NCI-H446 (cell line): ENCODE measurements around the gene CD4.

Source experiments
- DNase-seq, 2 experiments: peaks; one replicate each; lab custom pipeline; 2025; lab: John Stamatoyannopoulos, UW

Gene CD4

DNA sequence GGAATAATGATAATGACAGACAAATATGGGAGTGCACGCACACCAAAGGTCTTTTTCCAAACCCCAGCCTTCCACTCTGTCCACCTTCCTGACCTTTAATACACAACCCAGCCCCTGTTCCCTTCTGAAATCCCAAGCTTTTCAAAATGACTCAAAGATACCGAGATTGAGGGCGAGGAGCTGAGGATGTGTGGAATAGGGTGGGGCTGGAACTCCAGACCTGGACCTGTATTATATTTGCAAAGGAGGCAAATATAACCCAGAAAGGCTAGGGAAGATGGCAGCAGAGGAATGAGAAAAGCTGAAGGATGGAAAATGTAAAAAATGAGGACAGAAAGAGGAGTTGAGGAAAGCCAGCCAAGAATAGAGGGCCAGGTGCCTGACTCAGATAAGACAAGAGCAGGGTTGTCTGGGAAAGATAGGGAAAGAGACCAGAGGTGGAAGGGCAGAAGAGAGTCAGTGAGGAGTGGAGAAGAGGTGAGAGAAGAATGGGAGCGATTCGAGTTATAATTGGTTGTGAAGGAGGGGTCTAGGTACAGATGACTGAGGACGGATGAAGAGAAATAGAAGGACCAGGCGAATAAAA, 24.2 kb upstream of the CD4 start:
- DNase-seq, result no peak

DNA sequence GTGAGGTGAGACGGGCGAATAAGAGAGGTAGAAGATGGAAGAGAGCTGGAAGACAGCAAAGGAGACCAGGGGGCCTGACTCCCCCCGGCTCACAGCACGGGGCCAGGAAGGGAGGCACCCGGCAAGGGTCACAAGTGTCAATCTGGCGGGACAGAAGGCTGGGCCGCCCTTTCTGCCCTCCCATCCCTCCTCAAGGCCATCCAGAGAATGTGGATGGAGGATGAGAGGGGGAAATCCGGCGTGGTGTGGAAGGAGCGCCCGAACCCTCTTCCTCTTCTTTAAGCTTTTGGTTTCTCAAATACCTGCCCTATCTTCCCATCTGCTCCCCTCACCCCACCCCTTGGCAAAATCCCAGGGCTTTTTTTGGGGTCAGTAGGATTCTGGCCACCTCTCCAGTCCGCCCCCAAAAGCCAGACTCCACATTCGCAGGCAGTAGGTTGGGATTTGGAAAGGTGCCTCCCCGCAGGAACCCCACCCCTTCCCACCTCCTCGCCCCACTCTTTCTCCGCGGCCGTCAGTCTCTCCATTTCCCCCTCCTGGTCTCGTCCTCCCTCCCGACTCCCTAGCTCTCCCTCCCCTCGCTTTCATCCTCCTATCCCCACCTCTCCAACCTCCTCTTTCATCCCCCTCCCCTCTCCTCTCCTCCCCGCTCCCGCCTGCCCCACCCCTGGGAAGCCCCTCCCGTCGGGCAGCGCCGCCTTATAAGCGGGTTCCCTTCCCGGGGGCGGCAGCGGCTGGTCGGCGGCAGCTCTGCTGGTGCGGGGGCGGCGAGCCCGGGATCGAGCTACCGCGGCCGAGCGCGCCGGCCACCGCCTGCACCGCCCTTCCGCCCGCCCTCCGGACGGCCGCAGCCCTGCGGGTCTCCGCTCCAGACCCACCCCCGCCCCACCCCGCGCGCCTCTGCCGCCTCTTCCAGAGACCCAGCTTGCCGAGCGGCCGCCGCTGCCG, 23.4 kb upstream of the CD4 start, which contains the start of gene PTMS:
TSS of gene PTMS (plus strand) at position 730 of the 948 bp plus-strand sequence. CDS start 343 bp downstream, outside the sequence.
- peak; percentile 95 to 96 for DNase-seq

DNA sequence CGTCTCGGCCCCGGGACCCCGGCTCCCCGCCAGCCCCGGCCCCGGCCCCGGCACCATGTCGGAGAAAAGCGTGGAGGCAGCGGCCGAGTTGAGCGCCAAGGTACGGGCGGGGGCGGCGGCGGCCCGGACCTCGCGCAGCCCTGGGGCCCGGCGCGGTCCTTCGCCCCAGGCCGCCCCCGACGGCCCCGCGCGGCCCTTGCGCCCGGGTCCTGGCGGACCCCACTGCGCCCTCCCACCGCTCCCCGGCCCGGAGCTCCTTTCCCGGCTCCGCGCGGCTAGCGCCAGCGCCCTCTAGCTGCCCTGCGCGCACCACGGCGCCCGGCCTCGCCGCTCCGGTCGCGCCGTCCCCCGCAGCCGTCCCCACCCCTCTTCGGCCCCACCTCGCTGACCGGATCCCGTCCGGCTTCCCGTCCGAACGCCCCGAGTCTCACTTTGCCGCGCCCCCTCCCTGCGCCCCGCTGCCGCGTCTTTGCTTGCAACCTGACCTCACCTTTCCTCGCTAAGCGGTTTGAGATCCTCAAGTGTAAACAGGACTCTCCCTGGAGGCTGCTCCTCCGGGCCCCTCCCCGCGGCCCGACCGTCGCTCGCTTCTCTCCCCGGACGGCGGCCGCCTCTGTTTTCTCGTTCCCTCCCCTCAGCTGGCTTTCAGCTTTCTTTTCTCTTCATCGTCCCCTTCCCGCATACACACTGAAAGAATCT, 22.5 kb upstream of the CD4 start:
- peak in 1 of 2 experiments; percentile 64 for DNase-seq

DNA sequence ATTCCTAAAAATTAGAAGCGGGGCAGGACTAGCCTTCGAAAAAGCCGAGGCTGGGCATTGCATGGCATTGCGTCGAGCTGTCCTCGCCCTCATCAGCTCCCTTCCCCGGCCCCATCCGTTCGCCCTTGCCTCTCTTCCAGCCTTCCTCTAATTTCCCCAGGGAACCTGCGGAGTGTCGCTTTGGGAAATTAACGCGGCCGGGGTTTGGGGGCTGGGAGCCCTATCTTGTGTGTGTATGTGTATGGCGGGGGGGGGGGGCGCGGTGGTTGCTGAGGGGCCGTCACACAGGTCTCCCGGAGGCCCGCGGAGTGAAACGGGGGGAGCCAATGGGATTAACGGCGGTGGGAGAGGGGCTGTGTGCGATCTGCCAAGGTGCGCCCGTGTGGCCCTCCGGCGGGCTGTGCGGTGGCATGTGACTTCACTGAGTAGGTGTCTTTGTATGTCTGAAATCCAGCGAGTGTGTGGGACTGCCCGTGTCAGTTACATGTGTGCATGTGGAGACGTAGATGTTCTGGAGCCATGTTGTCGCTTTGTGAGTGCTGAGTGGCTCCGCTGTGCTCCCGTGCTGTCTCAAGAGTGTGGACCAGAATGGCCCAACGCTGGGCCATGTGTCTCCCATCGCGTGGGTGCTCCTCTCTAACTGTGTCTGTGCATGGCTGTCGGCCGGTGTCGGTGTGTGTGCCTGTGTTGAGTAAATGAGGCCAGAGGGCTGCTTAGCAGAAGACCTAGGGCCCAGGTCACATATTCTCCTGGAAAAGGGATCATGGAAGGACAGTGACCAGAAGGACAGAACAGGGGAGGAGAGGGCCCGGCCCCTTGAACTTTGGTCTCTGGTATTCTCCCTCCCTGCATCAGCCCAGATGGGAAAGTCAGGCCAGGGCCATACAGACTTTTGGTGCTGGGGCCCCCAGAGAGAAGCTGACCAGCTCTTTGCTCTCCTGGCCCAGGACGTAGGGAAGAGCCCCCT, 21.7 kb upstream of the CD4 start:
- no peak for DNase-seq

DNA sequence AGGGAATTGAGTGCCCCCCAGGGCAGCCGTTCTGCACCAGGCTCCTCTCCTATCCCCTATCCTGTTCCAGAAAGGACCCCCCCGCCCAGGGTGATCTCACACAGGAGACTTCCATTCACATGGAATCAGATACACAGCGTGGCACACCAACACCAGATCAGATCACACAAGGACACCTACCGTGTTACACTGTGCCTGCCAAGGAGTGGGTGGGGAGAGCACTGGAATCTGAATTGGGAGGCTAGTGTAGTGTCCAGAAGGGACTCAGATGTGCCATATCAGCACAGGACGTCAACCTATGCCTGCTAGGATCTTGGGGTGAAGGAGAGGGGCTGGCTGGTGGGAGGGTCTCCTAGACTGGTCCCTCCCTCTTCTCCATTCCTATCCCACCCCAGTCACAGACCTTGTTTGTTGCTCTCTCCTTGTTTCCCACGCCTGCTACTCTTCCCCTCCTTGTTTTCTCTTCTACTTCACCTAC, 20.9 kb upstream of the CD4 start:
- peak in 1 of 2 experiments; percentile 27 for DNase-seq

DNA sequence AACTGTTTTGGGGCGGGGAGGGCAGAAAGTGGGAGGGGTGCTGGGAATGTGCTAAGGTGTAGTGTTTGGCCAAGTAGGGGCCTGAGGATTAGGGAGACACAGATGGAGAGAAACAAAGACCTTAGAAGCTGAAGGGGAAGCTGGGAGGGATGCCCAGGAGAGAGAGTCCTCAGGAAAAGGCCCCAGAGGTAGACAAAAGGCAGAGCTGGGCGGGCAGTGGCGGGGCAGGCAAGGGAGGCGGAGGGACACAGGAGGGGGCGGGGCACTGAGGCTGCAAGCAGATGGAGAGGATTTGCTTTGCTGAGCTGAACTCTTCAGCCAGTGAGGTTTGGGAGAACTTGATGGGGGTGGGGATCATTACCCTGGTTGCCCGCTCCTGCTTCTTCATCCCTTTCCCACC, 20.3 kb upstream of the CD4 start:
- DNase-seq, result peak in 1 of 2 experiments; percentile 62

DNA sequence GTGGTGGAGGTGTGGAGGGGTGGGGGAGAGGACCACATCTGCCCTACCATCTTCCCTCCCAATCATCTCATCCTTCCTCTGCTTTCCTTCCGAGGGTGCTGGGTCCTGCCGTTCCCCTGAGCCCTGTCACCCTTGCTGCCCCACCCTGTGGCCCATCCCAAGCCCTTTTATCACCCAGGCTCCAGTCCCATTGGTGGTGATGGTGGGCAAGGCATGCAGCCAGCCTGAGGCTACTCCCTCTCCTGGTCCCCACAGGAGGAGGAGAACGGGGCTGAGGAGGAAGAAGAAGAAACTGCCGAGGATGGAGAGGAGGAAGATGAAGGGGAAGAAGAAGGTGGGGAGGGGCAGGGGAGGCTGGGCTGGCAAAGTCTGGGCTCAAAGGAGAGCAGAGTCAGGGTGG, 19.7 kb upstream of the CD4 start:
- DNase-seq, result no peak

DNA sequence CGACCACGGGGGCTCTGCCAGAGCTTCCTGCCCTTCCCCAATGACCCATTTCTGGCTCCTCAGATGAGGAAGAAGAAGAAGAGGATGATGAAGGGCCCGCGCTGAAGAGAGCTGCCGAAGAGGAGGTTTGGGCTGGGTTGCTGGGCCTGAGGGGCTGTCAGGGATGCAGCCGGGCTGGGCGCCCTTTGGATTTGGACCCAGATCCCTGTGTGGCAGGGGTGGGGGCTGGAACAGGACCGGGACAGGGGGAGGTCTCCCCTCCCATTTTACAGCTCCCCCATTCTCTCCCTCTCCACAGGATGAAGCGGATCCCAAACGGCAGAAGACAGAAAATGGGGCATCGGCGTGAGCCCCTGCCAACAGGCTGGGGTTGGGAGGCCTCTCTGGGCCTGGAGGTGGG, 19.2 kb upstream of the CD4 start:
- DNase-seq, result no peak

DNA sequence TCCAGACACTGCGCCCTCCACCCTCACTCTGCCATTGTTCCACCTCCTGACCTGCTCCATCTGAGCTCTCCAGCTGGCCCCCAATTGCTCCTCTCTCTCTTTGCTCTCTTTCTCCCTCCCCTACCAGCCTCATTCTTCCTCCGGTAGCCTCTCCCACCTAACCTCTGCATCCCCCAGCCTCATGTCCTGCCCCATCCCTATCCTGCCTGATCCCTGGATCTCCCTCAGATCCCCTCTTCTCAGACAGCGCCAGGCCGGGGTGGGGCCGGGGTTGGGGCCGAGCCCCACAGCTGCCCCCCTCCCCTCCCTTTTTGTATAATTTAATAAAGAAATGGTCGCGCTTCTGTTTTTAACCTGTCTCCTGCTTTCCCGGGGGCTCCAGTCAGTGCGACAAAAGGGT, 18.7 kb upstream of the CD4 start:
- DNase-seq, result no peak

DNA sequence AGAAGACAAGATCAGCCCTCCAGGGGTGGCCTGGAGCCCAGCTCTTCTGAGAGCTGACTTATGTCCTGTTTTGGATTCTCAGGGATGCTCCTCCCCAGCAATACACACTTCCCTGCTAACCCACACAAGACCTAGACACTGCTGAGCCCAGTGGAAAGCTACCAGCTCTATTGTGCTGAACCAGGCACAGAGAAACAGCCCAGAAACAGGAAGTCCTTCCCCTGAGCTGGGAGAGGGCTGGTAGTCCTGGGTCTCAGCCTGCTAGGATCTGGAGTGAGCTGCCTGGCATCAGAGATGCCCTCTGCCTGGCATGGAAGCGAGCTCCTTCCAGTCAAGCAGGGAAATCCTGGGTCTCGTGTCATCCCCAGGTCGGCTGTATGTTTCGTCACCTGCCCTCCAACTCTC, 18.2 kb upstream of the CD4 start:
- no peak for DNase-seq

DNA sequence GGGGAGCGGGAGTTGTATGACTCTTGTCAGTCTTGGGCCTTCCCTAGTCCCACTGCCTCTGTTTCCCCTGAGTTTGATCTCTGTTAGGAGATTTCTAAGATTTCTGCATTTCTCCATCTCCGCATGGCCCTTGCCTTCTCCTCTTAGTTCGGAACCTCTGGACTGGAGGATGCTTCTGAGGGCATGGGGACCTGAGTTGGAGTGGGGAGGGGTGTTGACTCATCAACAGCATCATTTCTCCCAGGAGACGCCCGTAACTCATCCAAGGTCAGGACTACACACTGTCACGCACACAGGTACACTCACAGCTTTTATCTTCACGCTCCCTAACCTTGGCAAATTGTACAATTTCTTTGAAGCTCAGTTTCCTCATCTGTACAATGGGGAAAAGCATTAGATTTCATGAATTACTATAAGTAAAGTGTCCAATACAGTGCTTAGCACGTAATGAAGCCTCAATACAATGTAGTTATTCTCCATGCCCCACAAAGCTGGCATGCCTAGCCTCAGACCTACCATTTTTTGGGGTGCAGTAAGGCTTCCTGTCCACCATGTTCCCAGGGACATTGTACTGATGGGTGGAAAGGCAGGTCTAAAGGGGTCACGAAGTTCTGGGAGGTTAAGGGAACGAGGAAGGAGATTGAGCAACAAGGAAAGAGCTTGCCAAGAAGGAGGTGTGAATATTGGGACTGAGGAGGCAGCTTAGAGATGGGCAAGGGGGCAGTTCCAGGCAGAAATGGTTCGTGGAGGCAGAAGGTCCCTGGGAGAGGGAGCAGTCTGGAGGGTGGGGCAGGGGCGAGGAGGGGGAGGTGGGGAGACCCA, 17.6 kb upstream of the CD4 start:
- DNase-seq, result no peak

DNA sequence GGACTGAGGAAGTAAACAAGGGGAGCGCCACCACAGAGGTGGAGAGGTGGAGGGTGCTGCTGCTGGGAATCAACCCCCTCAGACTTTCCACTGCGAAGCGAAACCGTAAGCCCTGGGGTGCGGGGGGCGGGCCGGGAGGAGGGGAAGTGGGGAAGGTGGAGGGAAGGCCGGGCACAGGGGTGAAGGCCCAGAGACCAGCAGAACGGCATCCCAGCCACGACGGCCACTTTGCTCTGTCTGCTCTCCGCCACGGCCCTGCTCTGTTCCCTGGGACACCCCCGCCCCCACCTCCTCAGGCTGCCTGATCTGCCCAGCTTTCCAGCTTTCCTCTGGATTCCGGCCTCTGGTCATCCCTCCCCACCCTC, 17.0 kb upstream of the CD4 start, which contains the start of gene LAG3:
TSS of gene LAG3 (plus strand) at position 190 of the 365 bp plus-strand sequence. CDS start 333 bp downstream, outside the sequence.
- no peak for DNase-seq

DNA sequence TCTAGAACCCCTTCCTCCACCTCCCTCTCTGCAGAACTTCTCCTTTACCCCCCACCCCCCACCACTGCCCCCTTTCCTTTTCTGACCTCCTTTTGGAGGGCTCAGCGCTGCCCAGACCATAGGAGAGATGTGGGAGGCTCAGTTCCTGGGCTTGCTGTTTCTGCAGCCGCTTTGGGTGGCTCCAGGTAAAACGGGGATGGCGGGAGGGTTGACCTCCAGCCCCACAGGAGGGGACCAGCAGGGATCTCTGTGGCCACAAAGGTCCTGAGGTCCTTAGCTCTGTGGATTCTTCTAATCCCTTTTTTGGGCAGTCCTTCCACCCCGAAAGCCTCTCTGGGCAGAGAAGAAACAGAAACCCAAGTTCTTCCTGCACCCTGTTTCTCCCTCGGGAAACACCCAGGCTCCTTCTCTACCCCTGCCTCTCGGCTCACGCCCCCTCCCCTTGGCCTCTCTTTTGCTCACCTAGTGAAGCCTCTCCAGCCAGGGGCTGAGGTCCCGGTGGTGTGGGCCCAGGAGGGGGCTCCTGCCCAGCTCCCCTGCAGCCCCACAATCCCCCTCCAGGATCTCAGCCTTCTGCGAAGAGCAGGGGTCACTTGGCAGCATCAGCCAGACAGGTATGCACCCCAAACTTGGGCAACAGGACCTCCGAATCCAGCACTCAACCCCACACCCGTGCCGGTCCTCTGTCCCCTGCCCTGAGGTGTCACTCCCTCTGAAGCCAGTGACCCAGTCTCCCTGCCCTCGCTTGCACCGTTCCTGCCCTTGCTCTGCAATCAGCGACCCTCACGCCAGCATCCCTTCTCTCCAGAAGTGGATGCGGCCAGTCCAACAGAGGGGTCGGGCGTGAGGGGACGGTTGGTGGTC, 16.4 kb upstream of the CD4 start:
- DNase-seq, result no peak

DNA sequence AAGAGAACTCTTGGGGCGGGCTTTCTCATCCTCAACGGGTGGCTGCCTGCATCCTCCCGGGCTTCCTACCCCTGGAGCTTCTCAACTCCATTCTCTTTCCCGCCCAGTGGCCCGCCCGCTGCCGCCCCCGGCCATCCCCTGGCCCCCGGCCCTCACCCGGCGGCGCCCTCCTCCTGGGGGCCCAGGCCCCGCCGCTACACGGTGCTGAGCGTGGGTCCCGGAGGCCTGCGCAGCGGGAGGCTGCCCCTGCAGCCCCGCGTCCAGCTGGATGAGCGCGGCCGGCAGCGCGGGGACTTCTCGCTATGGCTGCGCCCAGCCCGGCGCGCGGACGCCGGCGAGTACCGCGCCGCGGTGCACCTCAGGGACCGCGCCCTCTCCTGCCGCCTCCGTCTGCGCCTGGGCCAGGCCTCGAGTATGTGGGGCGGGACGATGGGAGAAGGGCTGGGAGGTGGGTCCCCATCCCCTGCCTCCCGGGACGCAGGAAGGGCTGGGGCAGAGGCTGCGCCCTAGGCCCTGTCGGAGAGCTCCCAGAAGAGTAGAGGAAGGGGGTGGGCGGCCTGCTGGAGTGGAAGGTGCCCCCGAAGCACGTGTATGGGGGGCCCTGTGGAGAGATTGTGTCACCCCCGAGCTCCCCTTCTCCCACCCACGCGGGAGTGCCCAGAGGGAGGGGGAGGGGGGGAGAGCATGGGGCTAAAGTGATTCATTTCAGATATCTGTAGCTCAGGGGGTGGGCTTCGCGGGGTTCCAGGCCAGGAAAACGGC, 15.6 kb upstream of the CD4 start:
- no peak for DNase-seq

DNA sequence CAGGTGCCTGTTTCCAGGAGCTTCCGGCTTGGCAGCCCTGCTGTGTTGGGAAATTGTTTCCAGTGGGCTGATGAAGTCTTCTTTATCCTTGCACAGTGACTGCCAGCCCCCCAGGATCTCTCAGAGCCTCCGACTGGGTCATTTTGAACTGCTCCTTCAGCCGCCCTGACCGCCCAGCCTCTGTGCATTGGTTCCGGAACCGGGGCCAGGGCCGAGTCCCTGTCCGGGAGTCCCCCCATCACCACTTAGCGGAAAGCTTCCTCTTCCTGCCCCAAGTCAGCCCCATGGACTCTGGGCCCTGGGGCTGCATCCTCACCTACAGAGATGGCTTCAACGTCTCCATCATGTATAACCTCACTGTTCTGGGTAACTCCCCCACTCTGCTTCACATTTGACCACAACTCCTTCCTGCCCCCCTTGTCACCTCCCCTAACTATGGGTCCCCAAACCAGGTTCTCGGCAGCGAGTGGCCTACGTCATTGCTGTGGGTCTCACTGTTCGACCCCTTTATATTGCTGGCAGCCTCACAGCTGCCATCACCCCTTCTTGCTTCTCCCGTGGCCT, 14.7 kb upstream of the CD4 start:
- no peak for DNase-seq

DNA sequence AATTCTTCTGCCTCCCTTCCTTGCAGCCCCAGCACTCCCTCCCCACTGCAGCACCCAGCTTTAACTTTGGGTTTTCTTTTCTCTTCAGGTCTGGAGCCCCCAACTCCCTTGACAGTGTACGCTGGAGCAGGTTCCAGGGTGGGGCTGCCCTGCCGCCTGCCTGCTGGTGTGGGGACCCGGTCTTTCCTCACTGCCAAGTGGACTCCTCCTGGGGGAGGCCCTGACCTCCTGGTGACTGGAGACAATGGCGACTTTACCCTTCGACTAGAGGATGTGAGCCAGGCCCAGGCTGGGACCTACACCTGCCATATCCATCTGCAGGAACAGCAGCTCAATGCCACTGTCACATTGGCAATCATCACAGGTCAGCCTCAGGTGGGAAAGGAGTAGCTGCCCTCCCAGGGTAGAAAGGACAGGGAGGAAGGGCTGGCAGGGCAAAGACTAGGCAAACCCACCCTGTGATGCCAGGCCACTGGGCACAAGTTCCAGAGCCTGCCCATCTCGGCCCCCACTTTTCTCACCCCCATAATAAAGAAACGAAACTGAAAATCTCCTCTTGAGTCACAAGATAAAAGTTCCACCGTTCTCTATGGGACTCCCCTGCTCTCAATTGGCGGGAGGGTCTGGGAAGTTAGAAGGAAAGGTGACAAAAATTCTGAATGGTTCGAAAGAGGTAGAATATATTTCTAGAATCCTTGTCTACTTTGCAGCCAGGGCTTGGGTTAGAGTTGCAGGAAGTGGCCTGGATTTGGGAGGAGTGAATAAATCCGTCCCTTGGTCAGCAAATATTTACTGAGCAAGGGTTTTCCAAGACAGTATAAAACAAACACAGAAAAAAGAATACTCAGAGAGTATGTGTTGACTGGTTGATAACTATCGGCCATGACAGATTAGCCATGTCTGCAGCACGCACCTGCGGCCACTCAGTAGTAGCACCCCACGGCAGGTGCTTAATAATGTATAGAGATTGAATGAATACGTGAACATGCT, 13.8 kb upstream of the CD4 start:
- DNase-seq, result no peak

DNA sequence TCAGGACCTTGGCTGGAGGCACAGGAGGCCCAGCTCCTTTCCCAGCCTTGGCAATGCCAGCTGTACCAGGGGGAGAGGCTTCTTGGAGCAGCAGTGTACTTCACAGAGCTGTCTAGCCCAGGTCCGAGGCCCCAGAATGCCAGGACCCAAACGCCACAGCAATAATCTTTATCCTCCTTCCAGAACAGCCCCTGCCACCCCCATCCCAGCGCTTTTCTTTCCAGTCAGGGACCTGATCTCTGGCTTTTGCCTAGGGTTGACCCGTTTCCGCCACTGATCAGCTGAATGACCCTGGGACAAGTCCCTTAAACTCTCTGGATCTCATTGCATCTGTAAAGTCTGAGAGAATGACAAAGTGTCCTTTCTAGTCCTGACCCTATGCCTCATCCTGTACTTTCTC, 11.9 kb upstream of the CD4 start:
- no peak for DNase-seq
